ENCODE measurements around the gene SLC22A23.

Gene SLC22A23

GRCh38 chr6:3489961-3490624 lies 33.2 kb upstream of the SLC22A23 start:
- peaks cover 11% of the 10 kb centered on the region for H3K4me1 ChIP-seq (ENCODE audit: control insufficient read depth, low read depth, low read length)
- no peak overlapping the region for H3K4me3 ChIP-seq (ENCODE audit: low read length)
- H3K27me3 ChIP-seq (ENCODE audit: control insufficient read depth, insufficient read depth, low read length), result no peaks in the 10 kb centered on the region

GRCh38 chr6:3489027-3489757 lies 32.3 kb upstream of the SLC22A23 start:
- no peak overlapping the region for H3K4me3 ChIP-seq (ENCODE audit: low read length)
- H3K4me1 ChIP-seq (ENCODE audit: control insufficient read depth, low read depth, low read length), result peaks cover 11% of the 10 kb centered on the region
- no peaks in the 10 kb centered on the region for H3K36me3 ChIP-seq (ENCODE audit: control insufficient read depth, low read depth, low read length)
- H3K9me3 ChIP-seq (ENCODE audit: control insufficient read depth, low read depth, low read length), result no peaks in the 10 kb centered on the region
- H3K27ac ChIP-seq (ENCODE audit: low read length), result no peak overlapping the region
- H3K27me3 ChIP-seq (ENCODE audit: control insufficient read depth, insufficient read depth, low read length), result no peaks in the 10 kb centered on the region
- no peak overlapping the region for H3K9ac ChIP-seq (ENCODE audit: low read length)

More at GRCh38 chr6:3489961-3490624, 33.2 kb upstream of the SLC22A23 start:
- H3K36me3 ChIP-seq (ENCODE audit: control insufficient read depth, low read depth, low read length), result no peaks in the 10 kb centered on the region
- no peak overlapping the region for H3K9ac ChIP-seq (ENCODE audit: low read length)
- no peaks in the 10 kb centered on the region for H3K9me3 ChIP-seq (ENCODE audit: control insufficient read depth, low read depth, low read length)
- no peak overlapping the region for H3K27ac ChIP-seq (ENCODE audit: low read length)

- no peaks in the 10 kb centered on the region for H3K27me3 ChIP-seq (ENCODE audit: control insufficient read depth, insufficient read depth, low read length)
- H3K9me3 ChIP-seq (ENCODE audit: control insufficient read depth, low read depth, low read length), result peaks cover 3% of the 10 kb centered on the region
- H3K9ac ChIP-seq (ENCODE audit: low read length), result no peak overlapping the region
- H3K4me1 ChIP-seq (ENCODE audit: control insufficient read depth, low read depth, low read length), result peaks cover 15% of the 10 kb centered on the region
- no peak overlapping the region for H3K4me3 ChIP-seq (ENCODE audit: low read length)
- H3K27ac ChIP-seq (ENCODE audit: low read length), result no peak overlapping the region
- no peaks in the 10 kb centered on the region for H3K36me3 ChIP-seq (ENCODE audit: control insufficient read depth, low read depth, low read length)
Observed at GRCh38 chr6:3484946-3485345, 28.1 kb upstream of the SLC22A23 start.

- H3K9me3 ChIP-seq (ENCODE audit: control insufficient read depth, low read depth, low read length), result peaks cover 3% of the 10 kb centered on the region
- H3K36me3 ChIP-seq (ENCODE audit: control insufficient read depth, low read depth, low read length), result no peaks in the 10 kb centered on the region
- H3K4me3 ChIP-seq (ENCODE audit: low read length), result no peak overlapping the region
- peaks cover 7% of the 10 kb centered on the region for H3K4me1 ChIP-seq (ENCODE audit: control insufficient read depth, low read depth, low read length)
- H3K9ac ChIP-seq (ENCODE audit: low read length), result no peak overlapping the region
- no peak overlapping the region for H3K27ac ChIP-seq (ENCODE audit: low read length)
- H3K27me3 ChIP-seq (ENCODE audit: control insufficient read depth, insufficient read depth, low read length), result no peaks in the 10 kb centered on the region
Observed at GRCh38 chr6:3484192-3484591, 27.3 kb upstream of the SLC22A23 start.

GRCh38 chr6:3483675-3484074 lies 26.8 kb upstream of the SLC22A23 start:
- Histone ChIP-seq H3K27ac (ENCODE audit: low read length) (no peak overlapping the region), H3K9ac (ENCODE audit: low read length) (no peak overlapping the region), H3K4me3 (ENCODE audit: low read length) (no peak overlapping the region), H3K36me3 (ENCODE audit: control insufficient read depth, low read depth, low read length) (no peaks in the 10 kb centered on the region), H3K9me3 (ENCODE audit: control insufficient read depth, low read depth, low read length) (peaks cover 3% of the 10 kb centered on the region), H3K27me3 (ENCODE audit: control insufficient read depth, insufficient read depth, low read length) (no peaks in the 10 kb centered on the region), H3K4me1 (ENCODE audit: control insufficient read depth, low read depth, low read length) (peaks cover 5% of the 10 kb centered on the region)

- H3K27me3 ChIP-seq (ENCODE audit: control insufficient read depth, insufficient read depth, low read length), result no peaks in the 10 kb centered on the region
- H3K9me3 ChIP-seq (ENCODE audit: control insufficient read depth, low read depth, low read length), result peaks cover 3% of the 10 kb centered on the region
- no peak overlapping the region for H3K9ac ChIP-seq (ENCODE audit: low read length)
- no peak overlapping the region for H3K4me3 ChIP-seq (ENCODE audit: low read length)
- H3K36me3 ChIP-seq (ENCODE audit: control insufficient read depth, low read depth, low read length), result no peaks in the 10 kb centered on the region
- H3K4me1 ChIP-seq (ENCODE audit: control insufficient read depth, low read depth, low read length), result peaks cover 5% of the 10 kb centered on the region
- no peak overlapping the region for H3K27ac ChIP-seq (ENCODE audit: low read length)
Observed at GRCh38 chr6:3482869-3483268, 26.0 kb upstream of the SLC22A23 start.

- Histone ChIP-seq H3K4me1 (ENCODE audit: control insufficient read depth, low read depth, low read length) (peaks cover 5% of the 10 kb centered on the region), H3K36me3 (ENCODE audit: control insufficient read depth, low read depth, low read length) (no peaks in the 10 kb centered on the region), H3K27ac (ENCODE audit: low read length) (no peak overlapping the region), H3K9ac (ENCODE audit: low read length) (no peak overlapping the region), H3K27me3 (ENCODE audit: control insufficient read depth, insufficient read depth, low read length) (no peaks in the 10 kb centered on the region), H3K9me3 (ENCODE audit: control insufficient read depth, low read depth, low read length) (peaks cover 3% of the 10 kb centered on the region), H3K4me3 (ENCODE audit: low read length) (no peak overlapping the region)
Observed at GRCh38 chr6:3481640-3482039, 24.8 kb upstream of the SLC22A23 start.

- no peak overlapping the region for H3K4me3 ChIP-seq (ENCODE audit: low read length)
- H3K9me3 ChIP-seq (ENCODE audit: control insufficient read depth, low read depth, low read length), result peaks cover 3% of the 10 kb centered on the region
- H3K36me3 ChIP-seq (ENCODE audit: control insufficient read depth, low read depth, low read length), result no peaks in the 10 kb centered on the region
- H3K27me3 ChIP-seq (ENCODE audit: control insufficient read depth, insufficient read depth, low read length), result no peaks in the 10 kb centered on the region
- peaks cover 5% of the 10 kb centered on the region for H3K4me1 ChIP-seq (ENCODE audit: control insufficient read depth, low read depth, low read length)
- H3K9ac ChIP-seq (ENCODE audit: low read length), result no peak overlapping the region
- H3K27ac ChIP-seq (ENCODE audit: low read length), result no peak overlapping the region
Observed at GRCh38 chr6:3480009-3480408, 23.2 kb upstream of the SLC22A23 start.

GRCh38 chr6:3473773-3474172 lies 16.9 kb upstream of the SLC22A23 start:
- Histone ChIP-seq H3K36me3 (ENCODE audit: control insufficient read depth, low read depth, low read length) (no peaks in the 10 kb centered on the region), H3K27ac (ENCODE audit: low read length) (no peak overlapping the region), H3K27me3 (ENCODE audit: control insufficient read depth, insufficient read depth, low read length) (no peaks in the 10 kb centered on the region), H3K4me1 (ENCODE audit: control insufficient read depth, low read depth, low read length) (no peaks in the 10 kb centered on the region), H3K4me3 (ENCODE audit: low read length) (no peak overlapping the region), H3K9me3 (ENCODE audit: control insufficient read depth, low read depth, low read length) (no peaks in the 10 kb centered on the region), H3K9ac (ENCODE audit: low read length) (no peak overlapping the region)

- Histone ChIP-seq H3K4me1 (ENCODE audit: control insufficient read depth, low read depth, low read length) (peaks cover 5% of the 10 kb centered on the region), H3K9me3 (ENCODE audit: control insufficient read depth, low read depth, low read length) (no peaks in the 10 kb centered on the region), H3K27ac (ENCODE audit: low read length) (no peak overlapping the region), H3K27me3 (ENCODE audit: control insufficient read depth, insufficient read depth, low read length) (no peaks in the 10 kb centered on the region), H3K4me3 (ENCODE audit: low read length) (no peak overlapping the region), H3K9ac (ENCODE audit: low read length) (no peak overlapping the region), H3K36me3 (ENCODE audit: control insufficient read depth, low read depth, low read length) (no peaks in the 10 kb centered on the region)
Observed at GRCh38 chr6:3471711-3472110, 14.9 kb upstream of the SLC22A23 start.

- Histone ChIP-seq H3K27me3 (ENCODE audit: control insufficient read depth, insufficient read depth, low read length) (no peaks in the 10 kb centered on the region), H3K9ac (ENCODE audit: low read length) (no peak overlapping the region), H3K27ac (ENCODE audit: low read length) (no peak overlapping the region), H3K4me3 (ENCODE audit: low read length) (no peak overlapping the region), H3K9me3 (ENCODE audit: control insufficient read depth, low read depth, low read length) (no peaks in the 10 kb centered on the region), H3K36me3 (ENCODE audit: control insufficient read depth, low read depth, low read length) (no peaks in the 10 kb centered on the region), H3K4me1 (ENCODE audit: control insufficient read depth, low read depth, low read length) (peaks cover 10% of the 10 kb centered on the region)
Observed at GRCh38 chr6:3471286-3471685, 14.4 kb upstream of the SLC22A23 start.

- Histone ChIP-seq H3K9me3 (ENCODE audit: control insufficient read depth, low read depth, low read length) (no peaks in the 10 kb centered on the region), H3K27ac (ENCODE audit: low read length) (no peak overlapping the region), H3K9ac (ENCODE audit: low read length) (no peak overlapping the region), H3K4me1 (ENCODE audit: control insufficient read depth, low read depth, low read length) (peaks cover 11% of the 10 kb centered on the region), H3K36me3 (ENCODE audit: control insufficient read depth, low read depth, low read length) (no peaks in the 10 kb centered on the region), H3K27me3 (ENCODE audit: control insufficient read depth, insufficient read depth, low read length) (no peaks in the 10 kb centered on the region), H3K4me3 (ENCODE audit: low read length) (no peak overlapping the region)
Observed at GRCh38 chr6:3468585-3468984, 11.7 kb upstream of the SLC22A23 start.

Data from iPS-18a (cell line).